HG03060 (cell line): ENCODE results near the gene ETFBKMT.

Experiments used
- ATAC-seq: cut with Tn5 transposase; IDR thresholded peaks from one replicate; pipeline ENCODE4 v1.9.1; 2021; ENCODE audit warnings: low read depth, moderate number of reproducible peaks; ENCODE audit not compliant: unreplicated experiment

ETFBKMT gene, protein sequence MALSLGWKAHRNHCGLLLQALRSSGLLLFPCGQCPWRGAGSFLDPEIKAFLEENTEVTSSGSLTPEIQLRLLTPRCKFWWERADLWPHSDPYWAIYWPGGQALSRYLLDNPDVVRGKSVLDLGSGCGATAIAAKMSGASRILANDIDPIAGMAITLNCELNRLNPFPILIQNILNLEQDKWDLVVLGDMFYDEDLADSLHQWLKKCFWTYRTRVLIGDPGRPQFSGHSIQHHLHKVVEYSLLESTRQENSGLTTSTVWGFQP

DNA sequence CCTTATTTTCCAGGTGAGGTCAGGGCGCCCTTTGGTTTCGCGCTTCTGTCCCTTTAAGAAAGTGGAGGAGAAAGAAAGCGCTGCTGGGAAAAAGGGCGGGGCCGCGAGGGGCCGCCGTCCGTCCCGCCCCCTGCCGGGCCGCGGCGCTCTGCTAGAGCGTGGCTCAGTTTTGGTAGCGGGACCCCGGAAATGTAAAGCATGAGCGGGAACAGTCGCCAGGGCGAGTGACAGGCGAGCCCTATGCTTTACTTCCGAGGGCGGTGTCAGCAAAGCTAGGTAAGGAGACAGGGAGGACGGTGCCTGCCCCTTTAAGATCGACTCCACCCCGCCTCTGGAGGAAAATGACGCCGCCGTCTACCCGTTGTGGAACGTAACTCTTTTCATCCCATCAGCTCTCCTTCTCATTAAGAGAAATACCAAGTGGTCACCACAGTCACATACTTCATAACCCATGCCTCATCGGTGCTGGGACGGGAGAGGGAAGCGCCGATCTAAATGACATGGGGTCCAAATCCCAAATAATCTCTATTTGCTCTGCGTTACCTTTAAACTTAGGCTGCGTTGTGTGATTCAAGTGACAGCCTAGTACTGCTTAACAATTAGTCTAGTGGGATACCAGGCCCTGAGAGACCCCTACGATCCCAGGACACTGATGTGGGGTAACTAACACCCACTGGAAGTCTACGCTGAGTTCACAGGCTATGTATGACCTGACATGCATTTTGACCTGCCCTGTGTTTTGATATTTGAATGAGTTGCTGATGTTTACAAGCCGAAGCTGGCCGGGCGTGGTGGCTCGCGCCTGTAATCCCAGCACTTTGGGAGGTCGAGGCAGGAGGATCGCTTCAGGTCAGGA, at the start of gene ETFBKMT:
Gene ETFBKMT (plus strand): TSS at position 602 of the 856 bp plus-strand sequence. CDS start 2,266 bp downstream, outside the sequence.
- peak; percentile 100 for ATAC-seq

DNA sequence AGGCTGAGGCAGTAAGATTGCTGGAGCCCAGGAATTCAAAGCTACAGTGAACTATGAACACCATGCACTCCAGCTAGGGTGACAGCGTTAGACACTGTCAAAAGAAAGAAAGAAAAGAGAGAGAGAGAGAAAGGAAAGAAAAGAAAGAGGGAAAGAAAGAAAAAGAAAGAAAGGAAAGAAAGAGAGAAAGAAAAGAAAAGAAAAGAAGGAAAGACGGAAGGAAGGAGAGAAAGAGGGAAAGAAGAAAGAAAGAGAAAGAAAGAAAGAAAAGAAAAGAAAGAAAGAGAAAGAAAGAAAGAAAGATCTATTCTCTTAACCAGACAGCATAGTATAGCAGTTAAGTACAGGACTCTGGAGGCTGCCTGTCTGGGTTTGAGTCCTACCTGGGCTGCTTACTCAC, 46.7 kb upstream of the ETFBKMT start:
- no peak for ATAC-seq

DNA sequence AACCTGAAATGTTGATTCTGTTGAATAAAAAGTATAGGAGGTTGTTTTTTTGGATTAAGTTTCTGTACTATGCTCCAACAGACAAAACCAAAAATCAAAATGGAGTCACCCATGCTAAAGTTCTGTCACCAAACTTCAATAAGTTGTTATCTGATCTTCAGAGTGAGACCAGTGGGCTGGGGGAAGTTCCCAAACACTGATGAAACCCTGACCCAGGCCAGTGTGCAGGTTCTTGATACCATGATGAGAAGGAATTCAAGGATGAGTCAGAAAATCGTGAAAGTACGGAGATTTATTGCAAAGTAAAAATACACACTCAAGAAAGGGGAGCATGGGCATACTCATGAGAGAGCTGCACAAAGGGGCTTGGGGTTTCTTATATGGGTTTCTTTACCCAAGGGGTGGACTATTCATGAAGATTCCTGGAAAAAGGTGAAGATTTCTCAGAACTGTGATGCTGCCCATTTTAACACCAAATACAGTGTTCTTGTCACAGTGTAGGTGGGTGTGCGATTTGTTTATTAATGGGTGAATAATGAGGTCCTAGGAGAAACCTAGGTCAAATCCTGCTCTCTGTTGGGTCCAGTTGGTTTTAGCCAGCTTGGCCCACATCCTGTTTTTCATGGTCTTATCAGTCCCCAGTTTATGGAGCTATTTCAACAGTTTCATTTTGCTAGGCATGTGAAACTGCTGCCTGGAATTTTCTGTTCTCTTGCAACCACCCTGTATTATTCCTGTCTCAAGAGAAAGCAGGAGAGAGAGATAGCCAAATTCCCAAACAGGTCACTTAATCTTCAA, 41.1 kb upstream of the ETFBKMT start:
- ATAC-seq: no peak

DNA sequence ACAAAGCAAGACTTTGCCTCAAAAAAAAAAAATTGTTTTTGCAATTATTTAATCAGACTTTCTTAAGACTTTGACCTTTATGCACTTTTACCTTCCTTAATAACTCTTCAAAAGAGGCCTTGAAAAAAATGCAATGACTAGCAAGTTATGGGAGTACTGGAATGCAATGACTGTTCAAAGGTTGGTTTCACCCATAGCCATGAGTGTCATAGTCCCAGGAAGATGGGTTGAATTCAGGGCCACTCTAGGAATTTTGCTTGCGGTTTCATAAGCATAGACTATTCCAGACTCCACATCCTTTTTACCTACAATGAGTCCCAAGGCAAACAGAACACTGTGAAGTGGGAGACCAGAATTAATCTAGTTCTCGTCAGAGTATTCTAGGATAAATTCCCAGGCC, 39.2 kb upstream of the ETFBKMT start:
- ATAC-seq: no peak

DNA sequence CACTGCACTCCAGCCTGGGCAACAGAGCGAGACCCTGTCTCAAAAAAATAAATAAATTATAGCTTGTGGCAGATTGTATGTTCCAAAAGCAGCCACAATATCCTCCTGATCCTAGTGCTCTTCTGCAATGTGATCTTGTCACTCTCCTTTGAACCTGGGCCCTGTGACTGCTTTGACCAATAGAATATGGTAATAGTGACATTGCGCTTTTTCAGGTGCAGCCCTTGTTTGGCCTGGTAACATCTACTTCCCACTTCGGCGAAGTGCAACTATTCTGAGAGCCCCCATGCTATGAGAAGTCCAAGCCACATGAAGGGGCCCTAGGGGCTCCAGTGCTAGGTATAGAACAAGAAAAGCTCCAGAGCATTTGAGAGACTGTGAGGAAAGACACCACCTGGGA, 37.5 kb upstream of the ETFBKMT start:
- ATAC-seq: no peak

DNA sequence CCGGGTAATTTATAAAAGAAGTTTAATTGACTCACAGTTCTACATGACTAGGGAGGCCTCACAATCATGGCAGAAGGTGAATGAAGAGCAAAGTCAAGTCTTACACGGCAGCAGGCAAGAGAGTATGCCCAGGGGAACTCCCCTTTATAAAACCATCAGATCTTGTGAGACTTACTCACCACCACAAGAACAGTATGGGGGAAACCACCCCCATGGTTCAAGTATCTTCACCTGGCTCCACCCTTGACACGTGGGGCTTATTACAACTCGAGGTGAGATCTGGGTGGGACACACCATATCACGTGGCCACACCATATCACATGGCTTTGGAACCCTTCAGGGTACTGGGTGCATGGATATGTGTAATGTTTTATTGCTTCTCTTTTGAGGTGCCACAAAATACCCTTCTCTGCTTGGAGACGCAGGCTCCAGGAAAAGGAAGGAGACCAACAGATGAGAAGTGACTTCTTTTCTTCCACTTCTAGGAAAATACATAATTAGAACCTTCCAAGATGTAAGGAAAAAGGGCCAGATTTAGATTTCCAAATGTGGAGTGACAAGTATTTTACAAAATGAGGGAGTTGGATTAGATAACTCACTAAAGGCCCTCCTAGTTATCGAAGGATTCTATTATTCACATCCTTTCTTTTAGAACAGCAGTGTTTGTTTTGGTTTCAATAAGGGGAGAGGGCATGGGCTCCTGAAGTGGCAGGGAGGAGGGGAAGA, 33.1 kb upstream of the ETFBKMT start:
- ATAC-seq: no peak

DNA sequence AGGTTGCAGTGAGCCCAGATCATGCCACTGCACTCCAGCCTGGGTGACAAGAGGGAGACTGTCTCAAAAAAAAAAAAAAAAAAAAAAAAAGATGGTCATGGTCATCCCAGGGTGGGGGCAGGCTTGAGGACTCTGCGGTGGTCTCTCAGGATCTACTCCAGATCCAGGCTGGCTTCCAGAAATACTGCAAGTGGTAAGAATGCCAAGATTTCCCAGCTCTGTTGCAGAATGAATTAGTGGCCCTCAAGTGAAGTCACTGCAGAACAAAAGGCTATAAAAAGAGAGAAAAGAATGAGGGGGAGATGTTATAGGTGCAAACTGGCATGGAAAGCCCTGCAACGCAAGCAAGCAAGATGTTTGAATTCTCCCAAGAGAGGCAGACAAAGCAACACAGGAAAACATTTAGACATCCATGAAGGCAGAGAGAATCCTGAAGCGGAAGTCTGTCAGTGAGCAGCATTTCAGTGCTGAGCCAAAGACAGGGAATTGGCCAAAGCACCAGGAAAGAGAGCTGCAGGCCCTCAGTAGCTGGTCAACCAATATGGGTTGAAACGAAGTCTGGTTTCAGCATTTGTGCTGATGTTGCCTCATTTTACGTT, 31.9 kb upstream of the ETFBKMT start:
- ATAC-seq: no peak

DNA sequence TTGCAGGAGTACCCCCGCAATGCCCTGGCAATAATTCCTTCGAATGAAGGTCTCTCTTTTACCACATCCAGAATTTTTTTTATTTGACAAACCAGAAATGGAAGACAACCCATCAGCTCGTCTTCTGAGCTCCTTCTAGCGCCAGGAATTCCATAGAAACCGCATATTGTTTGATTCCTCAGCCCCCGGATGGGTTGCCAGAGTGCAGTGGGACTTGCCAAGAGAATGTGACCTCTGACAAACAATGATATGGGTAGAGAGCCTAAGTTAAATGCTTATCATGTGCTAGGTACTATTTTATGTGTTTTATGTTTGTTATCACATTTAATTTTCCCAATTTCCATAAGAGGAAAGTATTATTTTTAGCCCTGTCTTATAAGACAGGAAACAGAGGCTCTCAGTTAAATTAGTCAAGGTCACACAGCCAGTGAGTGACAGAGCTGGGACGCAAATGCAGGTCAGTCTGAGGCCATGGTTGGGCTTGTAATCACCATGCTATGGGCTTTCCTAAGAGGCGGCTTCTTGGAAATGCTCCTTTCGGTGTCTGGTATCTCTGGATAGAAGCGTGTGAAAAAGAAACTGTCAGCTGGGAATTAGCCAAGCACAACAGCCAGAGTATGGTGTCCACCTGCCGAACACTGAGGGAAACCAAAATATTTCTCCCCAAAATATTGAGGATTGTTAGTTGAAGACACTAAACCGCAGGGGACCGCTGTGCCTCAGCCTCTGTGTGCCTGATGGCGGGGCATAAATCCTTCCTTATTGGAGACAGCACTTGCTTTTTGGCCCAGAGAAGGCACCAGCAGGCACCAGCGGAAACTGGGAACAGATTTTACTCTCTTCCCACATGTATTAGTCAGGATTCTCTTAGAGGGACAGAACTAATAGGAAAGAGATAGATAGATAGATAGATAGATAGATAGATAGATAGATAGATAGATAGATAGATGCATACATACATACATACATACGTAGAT, 29.4 kb upstream of the ETFBKMT start:
- no peak for ATAC-seq

DNA sequence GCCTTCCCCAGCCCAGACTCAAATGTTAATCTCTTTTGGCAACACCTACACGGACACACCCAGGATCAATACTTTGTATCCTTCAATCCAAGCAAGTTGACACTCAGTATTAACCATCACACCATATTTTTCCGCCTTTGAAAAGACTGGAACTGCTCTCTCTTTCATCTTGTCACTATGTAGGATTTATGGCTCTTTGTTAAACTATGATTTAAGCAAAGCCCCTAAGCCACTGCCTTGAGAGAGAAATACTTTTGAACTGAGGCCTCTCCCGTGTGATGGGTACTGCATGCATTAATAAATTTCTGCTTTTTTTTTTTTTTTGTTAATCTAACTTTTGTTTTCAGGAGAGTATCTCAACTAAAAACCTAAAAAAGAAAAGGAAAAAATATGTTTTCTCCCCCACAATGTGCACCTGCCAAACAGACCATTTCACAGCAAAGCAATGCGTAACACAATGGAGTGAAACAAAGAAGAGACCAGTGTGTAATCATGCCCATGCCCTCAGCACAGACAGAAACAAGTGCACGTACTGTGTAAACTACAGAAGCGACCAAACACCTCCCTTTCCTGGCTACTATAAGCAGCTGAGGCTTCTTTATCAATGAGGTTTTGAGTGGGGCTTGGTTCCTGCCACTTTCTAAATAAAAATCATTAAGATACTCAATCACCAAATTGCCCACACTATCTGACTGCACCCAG, 28.3 kb upstream of the ETFBKMT start:
- ATAC-seq: no peak

DNA sequence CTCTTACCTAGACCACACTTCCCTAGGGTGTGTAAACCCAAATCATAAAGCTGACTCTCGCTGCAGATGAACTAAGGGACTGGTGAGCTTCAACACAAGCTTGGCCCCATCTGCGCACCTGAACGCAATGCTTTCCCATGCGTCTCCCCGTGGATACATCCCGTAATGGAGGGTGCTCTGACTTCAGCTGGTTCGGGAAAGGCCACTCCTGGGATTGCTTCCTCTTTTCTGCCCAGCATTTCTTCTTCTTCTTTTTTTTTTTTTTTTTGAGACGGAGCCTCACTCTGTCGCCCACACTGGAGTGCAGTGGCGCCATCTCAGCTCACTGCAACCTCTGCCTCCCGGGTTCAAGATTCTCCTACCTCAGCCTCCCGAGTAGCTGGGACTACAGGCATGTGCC, 27.7 kb upstream of the ETFBKMT start:
- no peak for ATAC-seq

DNA sequence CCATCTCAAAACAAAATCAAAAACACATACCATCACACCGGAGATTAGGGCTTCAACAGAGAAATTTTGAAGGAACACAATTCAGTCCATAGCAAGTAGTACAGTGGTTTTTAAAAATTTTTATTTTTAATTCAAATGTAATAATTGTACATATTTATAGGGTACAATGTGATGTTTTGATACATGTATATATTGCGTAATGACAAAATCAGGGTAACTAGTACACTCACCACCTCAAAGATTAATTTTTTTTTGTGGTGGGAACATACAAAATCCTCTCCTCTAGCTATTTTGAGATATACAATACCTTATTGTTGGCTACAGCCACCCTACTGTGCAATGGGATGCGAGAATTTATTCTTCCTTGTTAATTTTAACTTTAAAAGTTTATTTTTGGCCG, 26.0 kb upstream of the ETFBKMT start:
- no peak for ATAC-seq

DNA sequence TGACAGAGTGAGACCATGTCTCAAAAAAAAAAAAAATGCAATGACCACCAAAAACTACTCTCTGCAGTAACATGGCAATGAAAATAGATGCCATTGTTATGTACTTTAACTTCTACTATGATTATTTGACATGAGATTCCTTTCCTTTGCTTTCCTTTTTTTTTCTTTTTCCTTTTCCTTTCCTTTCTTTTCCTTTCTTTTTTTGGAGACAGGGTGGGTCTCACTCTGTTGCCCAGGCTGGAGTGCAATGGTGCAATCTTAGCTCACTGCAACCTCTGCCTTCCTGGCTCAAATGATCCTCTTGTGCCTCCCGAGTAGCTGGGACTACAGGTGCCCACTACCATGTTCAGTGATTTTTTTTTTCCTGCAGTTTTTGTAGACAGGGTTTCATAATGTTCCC, 24.9 kb upstream of the ETFBKMT start:
- no peak for ATAC-seq

DNA sequence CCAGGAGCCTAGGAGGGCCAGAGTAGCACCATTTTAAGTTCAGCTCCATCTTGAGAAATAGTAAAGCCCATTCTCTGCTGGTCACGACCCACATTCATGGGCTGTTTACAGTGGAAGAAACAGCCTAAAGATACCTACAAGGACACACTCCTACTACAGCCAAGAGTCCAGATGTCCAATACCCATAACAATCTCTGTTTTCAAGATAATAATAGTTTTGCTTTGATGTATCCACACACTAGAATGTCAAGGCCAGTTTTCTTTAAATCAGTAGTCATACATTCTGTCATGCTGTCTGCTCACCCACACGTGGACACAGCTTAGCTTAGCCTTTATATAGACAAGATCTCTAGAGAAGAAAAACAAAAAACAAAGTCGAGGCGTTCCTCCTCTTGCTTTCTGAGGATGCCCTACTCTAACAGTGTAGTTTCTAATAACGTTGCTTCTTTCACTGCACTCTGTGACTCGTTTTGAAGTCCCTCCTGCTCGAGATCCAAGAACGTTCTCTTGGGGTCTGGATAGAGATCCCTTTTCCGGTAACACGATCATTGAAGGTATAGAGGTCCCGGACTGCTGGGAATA, 17.9 kb upstream of the ETFBKMT start:
- ATAC-seq: no peak

DNA sequence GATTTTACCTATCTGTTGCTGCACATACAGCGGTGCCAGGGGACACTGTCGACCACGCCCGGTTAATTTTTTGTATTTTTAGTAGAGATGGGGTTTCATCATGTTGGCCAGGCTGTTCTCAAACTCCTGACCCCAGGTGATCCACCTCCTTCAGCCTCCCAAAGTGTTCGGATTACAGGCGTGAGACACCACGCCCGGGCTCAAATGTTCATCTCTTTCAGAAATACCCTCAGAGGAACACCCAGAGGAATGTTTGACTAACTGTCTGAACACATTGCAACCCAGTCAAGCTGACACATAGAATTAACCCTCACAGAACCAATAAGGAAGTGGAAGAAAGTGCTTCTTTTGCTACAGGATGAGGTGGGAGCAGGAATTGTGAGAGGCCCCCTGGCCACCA, 15.0 kb upstream of the ETFBKMT start:
- ATAC-seq: no peak

DNA sequence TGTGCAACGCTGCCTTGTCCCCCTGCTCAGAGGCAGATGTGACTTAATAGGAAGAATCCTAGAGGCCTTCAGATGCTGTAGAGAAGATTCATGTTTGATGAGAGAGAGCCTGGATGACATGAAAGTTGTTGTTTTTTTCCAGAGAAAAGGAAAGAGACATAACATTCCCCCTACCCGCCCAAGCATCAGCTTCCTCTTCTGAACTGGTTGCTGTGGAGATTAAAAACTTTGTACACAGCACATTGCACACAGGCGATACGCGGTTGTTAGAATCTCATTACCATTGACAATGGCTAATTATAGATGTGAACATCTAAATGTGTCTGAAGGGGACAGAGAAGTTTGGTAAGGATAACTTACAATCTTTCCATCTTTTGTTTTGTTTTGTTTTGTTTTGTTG, 13.6 kb upstream of the ETFBKMT start:
- ATAC-seq: no peak

DNA sequence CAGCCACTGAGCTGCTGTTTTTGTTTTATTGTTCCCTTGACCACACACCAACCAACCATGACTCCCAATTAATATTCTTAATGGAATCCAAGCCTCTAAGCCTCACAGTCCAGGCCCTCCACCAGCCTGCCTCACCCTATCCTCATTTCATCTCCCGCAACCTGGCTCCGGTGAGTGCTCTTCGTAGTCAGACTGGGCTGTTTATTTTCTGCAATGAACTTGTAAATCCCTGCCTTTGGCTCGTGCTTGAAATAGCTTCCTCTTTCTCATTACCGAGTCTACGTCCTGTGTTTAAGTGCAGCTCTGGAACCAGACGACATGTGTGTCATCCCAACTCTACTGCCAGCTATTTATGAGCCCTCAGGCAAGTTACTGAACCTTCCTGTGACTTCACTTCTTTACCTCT, 12.4 kb upstream of the ETFBKMT start:
- ATAC-seq: no peak

DNA sequence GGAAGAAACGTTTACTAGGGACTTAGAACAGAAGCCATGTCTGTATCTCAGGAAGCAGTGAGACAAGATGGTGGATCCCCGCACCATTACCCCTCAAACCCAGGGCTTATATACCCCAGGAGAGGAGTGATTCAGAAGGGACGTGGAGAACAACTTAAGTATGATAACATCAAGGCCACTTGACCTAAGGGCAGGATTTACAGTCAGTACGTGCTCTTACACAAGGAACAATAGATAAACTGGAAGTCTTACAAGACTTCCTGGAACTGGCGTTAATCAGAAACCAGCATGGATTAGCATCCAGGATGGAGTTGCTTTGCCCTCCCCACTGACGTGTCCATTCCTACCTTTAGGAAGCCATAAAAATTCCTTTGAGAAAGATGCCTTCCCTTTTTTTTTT, 8.6 kb upstream of the ETFBKMT start:
- no peak for ATAC-seq

DNA sequence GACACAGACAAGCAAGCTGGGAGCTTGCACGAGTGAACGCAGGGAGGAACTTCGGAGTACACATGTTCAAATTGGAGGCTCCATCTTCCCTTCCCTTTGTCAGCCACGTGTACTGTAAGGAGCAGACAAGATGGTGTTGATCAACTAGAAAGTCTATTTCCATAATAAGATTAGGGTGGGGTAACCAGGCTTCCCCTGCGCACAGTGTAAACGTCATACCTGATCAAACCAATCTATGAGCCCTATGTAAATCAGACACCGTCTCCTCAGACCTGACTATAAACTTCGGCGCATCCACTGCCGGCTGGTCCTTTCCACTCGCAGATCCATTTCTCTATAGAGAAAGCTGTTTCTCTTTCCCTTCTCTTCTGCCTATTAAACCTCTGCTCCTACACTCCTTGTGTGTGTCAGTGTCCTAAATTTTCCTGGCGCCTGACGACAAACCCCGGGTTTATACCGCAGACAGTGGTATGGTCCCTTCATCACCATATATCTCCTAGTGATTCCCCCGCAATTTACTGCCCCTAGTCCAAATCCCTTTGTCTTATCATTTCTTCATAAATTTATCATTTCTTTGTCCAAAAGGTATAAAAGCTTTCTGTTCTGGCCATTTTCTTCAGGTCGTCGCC, 7.5 kb upstream of the ETFBKMT start:
- no peak for ATAC-seq
